ENCODE results near the gene HHAT. TPM values are rescaled to one million over a fixed set of nuclear protein-coding genes. Genes with fewer than 3 reads are reported as not detected.

HHAT gene
- total and polyA plus RNA-seq, 2 of the 4 experiments (the other 2 are of a cell fraction) = 1.7 to 2.5 TPM

GRCh38 chr1:210373628-210373877, 44.9 kb downstream of the HHAT start:
- ChIA-PET POLR2A (ENCODE audit: unreplicated experiment) (interaction anchor here (1.0 kb wide), 1 partner anchor 11 kb away, joined by 10 read pairs; no protein-coding TSS in a partner anchor), CTCF (interaction anchor here (0.6 to 4.2 kb wide), 9 partner anchors 10 to 299 kb away, joined by 3 to 23 read pairs (median 4); no protein-coding TSS in a partner anchor)
- H3K4me3 ChIP-seq (ENCODE audit: insufficient read depth, low read depth, low read length) = no peak overlapping the region
- BruUV-seq (replicated peaks) = no TSS peak
- TF ChIP-seq BHLHE40 (IDR thresholded peaks at IDR 0.05; ENCODE audit: low read depth, low read length) = no peak
- TF ChIP-seq CEBPB (IDR thresholded peaks at IDR 0.05; ENCODE audit: low read depth, low read length) = peak; percentile 55; the same call in 1 of the 2 replicates
- H3K36me3 ChIP-seq (ENCODE audit: control insufficient read depth, insufficient read depth, low read length) = no peaks in the 10 kb centered on the region
- H2BK15ac ChIP-seq (ENCODE audit: low read depth, low read length) = no peak overlapping the region
- H3K4me1 ChIP-seq (ENCODE audit: control insufficient read depth, insufficient read depth, low read length) = peaks cover 17% of the 10 kb centered on the region
- peak overlapping the region; percentile 38 for H2BK5ac ChIP-seq (ENCODE audit: low read depth, low read length, poor library complexity, severe bottlenecking)
- no peak overlapping the region for H3K56ac ChIP-seq (ENCODE audit: extremely low read depth, insufficient read depth, low read length)
- no peak overlapping the region for H3K14ac ChIP-seq (replicated peaks; ENCODE audit: low read depth, low read length)
- no peak overlapping the region for H4K5ac ChIP-seq (ENCODE audit: low read depth, low read length)
- no peak overlapping the region; the same call in 1 of the 2 replicates for H3K18ac ChIP-seq (ENCODE audit: low read depth, low read length)
- H3K9me1 ChIP-seq (ENCODE audit: insufficient read depth, low read length) = peaks cover 4% of the 10 kb centered on the region
- H3K9ac ChIP-seq (ENCODE audit: low read depth, low read length) = no peak overlapping the region
- intact Hi-C loops (cut with micrococcal nuclease) (no loop called here), dilution Hi-C loops (cut with HindIII; ENCODE audit: low sequenced_read_pairs, unreplicated experiment) (no loop called here), in situ Hi-C loops (cut with MboI; ENCODE audit: low sequenced_read_pairs) (no loop called here)
- no peak overlapping the region for H2AFZ ChIP-seq (replicated peaks; ENCODE audit: low read length, poor library complexity)
- H3K27me3 ChIP-seq (ENCODE audit: control insufficient read depth, insufficient read depth, low read length) = no peaks in the 10 kb centered on the region
- no peak for DNase-seq
- H3K4me2 ChIP-seq (ENCODE audit: low read depth, low read length) = peak overlapping the region; percentile 83; the same call in 1 of the 2 replicates
- H3K23ac ChIP-seq (ENCODE audit: low read depth, low read length) = no peak overlapping the region
- no peak overlapping the region for H3K27ac ChIP-seq (ENCODE audit: insufficient read depth, low read length)
- H3K9me3 ChIP-seq (ENCODE audit: control insufficient read depth, insufficient read depth, low read length) = no peaks in the 10 kb centered on the region
- no peak overlapping the region for H2AK9ac ChIP-seq (replicated peaks; ENCODE audit: low read depth, low read length, poor library complexity)
- no peaks in the 10 kb centered on the region for H4K20me1 ChIP-seq (ENCODE audit: insufficient read depth, low read length)
- no peak for ATAC-seq (ENCODE audit: low read depth)
- H2AK5ac ChIP-seq (ENCODE audit: low read depth, low read length) = no peak overlapping the region
- H4K8ac ChIP-seq (ENCODE audit: low read depth in 2 of 2, low read length in 2 of 2) = no peak overlapping the region
- no peak overlapping the region; the same call in 1 of the 2 replicates for H2BK20ac ChIP-seq (ENCODE audit: low read depth, low read length)
- no peaks in the 10 kb centered on the region for H3K79me1 ChIP-seq (ENCODE audit: low read depth in 1 of 2, low read length in 2 of 2)
- no peak overlapping the region for H3K4ac ChIP-seq (ENCODE audit: low read depth, low read length)
- no CpG with 5 or more reads among the region's 1 CpG for WGBS, 2 experiments (ENCODE audit: extremely low coverage in 2 of 2, insufficient read length in 1 of 2)
- no peak overlapping the region for H2BK120ac ChIP-seq (ENCODE audit: low read depth, low read length)
- no peak overlapping the region for H4K91ac ChIP-seq (ENCODE audit: insufficient read depth, low read depth, low read length)
